Vagina (tissue), 2 donors: ENCODE measurements around the gene KIRREL3. TPM values are rescaled to one million over a fixed set of nuclear protein-coding genes. Genes with fewer than 3 reads are reported as not detected.

Experiments used
- DNase-seq, 2 donors: peaks; one replicate each; pipeline ENCODE4 v3.0.0-alpha.2; 2017; ENCODE audit errors: extremely low spot score in 2 of 2
- H3K27ac ChIP-seq: fragments of 200-600 bp; sonication (generic); one replicate; pipeline ENCODE4 v1.5.1; 2019
- H3K27me3 ChIP-seq: fragments of 200-600 bp; sonication (generic); one replicate; pipeline ENCODE4 v1.5.1; 2019
- H3K36me3 ChIP-seq, 2 donors: fragments of 200-600 bp; sonication (generic); one replicate each; pipeline ENCODE4 v1.5.1; 2017 to 2019
- H3K4me1 ChIP-seq: fragments of 200-600 bp; sonication (generic); one replicate; pipeline ENCODE4 v1.5.1; 2019
- H3K4me3 ChIP-seq, 2 donors: fragments of 200-600 bp; sonication (generic); 1 replicate in 1 of 2; 2 replicates in 1 of 2; pipeline ENCODE4 v1.5.1; 2016 to 2019
- H3K9me3 ChIP-seq: fragments of 200-600 bp; sonication (generic); one replicate; pipeline ENCODE4 v1.5.1; 2019
- CTCF ChIP-seq, 3 experiments: fragments of 450-650 bp in 2 of 3; fragments of 200-600 bp in 1 of 3; sonication (generic) in 1 of 3; IDR thresholded peaks; one replicate each; pipeline ENCODE4 v1.5.1; 2017 to 2019; ENCODE audit warnings: antibody characterized with exemption in 3 of 3, mild to moderate bottlenecking in 2 of 3, moderate library complexity in 2 of 3
- POLR2A ChIP-seq, 2 donors: fragments of 450-650 bp; IDR thresholded peaks; one replicate each; pipeline ENCODE4 v1.6.1; 2017; ENCODE audit warnings: antibody characterized with exemption in 2 of 2, mild to moderate bottlenecking in 2 of 2, moderate library complexity in 2 of 2
- POLR2AphosphoS5 ChIP-seq, 2 donors: sonication (generic); formaldehyde crosslinking; IDR thresholded peaks; one replicate each; pipeline ENCODE4 v1.9.0; 2017; ENCODE audit warnings: antibody characterized with exemption in 2 of 2, mild to moderate bottlenecking in 2 of 2, low read depth in 1 of 2; ENCODE audit not compliant: insufficient read depth in 1 of 2
- intact Hi-C: fragments of 100-400 bp; cut with DNase I; formaldehyde crosslinking; loops from one replicate; pipeline ENCODE4 v1.15.1; 2023
- total RNA-seq: library from RNA; depleted of rRNA; stranded (reverse); fragments of >200 nt; gene quantifications from one replicate; pipeline ENCODE4 v1.2.3, GENCODE V29; 2016

Gene KIRREL3
- total RNA-seq, 1 donor from 2014 or later: not detected

GRCh38 chr11:126411971-126412381 is 588.6 kb downstream of the KIRREL3 start:
- H3K9me3 ChIP-seq: no peaks in the 10 kb centered on the region
- peaks cover 0 to 24% of the 10 kb centered on the region in 2 donors for H3K36me3 ChIP-seq
- no peaks in the 10 kb centered on the region for H3K27me3 ChIP-seq
- DNase-seq: no peak
- peak overlapping the region; percentile 72 for H3K27ac ChIP-seq
- H3K4me3 ChIP-seq: no peak overlapping the region
- TF ChIP-seq POLR2A (IDR thresholded peaks at IDR 0.05) (no peak), POLR2AphosphoS5 (IDR thresholded peaks at IDR 0.05; ENCODE audit: insufficient read depth in 1 of 2, low read depth in 1 of 2) (no peak), CTCF (IDR thresholded peaks at IDR 0.05) (no peak)
- H3K4me1 ChIP-seq: peaks cover 49% of the 10 kb centered on the region
- intact Hi-C loops: loop anchor here (10.0 kb wide), 1 partner anchor 107 kb away; the partner anchor contains the start of gene DCPS

- H3K4me3 ChIP-seq: no peak overlapping the region
- H3K4me1 ChIP-seq: peaks cover 46% of the 10 kb centered on the region
- H3K36me3 ChIP-seq: peaks cover 0 to 24% of the 10 kb centered on the region in 2 donors
- H3K9me3 ChIP-seq: no peaks in the 10 kb centered on the region
- intact Hi-C loops: loop anchor here (10.0 kb wide), 1 partner anchor 106 kb away; the partner anchor contains the start of gene DCPS
- no peak for TF ChIP-seq CTCF (IDR thresholded peaks at IDR 0.05)
- TF ChIP-seq POLR2AphosphoS5 (IDR thresholded peaks at IDR 0.05; ENCODE audit: insufficient read depth in 1 of 2, low read depth in 1 of 2): peak in 1 of 2 donors; percentile 14
- TF ChIP-seq POLR2A (IDR thresholded peaks at IDR 0.05): no peak
- H3K27ac ChIP-seq: peak overlapping the region; percentile 72
- no peak for DNase-seq
- no peaks in the 10 kb centered on the region for H3K27me3 ChIP-seq
These were observed 589.9 kb downstream of the KIRREL3 start for GRCh38 chr11:126410649-126411048.

- intact Hi-C loops: no loop called here
- TF ChIP-seq POLR2A (IDR thresholded peaks at IDR 0.05): no peak
- TF ChIP-seq CTCF (IDR thresholded peaks at IDR 0.05): no peak
- no peak for TF ChIP-seq POLR2AphosphoS5 (IDR thresholded peaks at IDR 0.05; ENCODE audit: insufficient read depth in 1 of 2, low read depth in 1 of 2)
- no peak overlapping the region for H3K27ac ChIP-seq
- H3K4me1 ChIP-seq: peaks cover 45% of the 10 kb centered on the region
- no peaks in the 10 kb centered on the region for H3K27me3 ChIP-seq
- H3K36me3 ChIP-seq: peaks cover 0 to 24% of the 10 kb centered on the region in 2 donors
- no peaks in the 10 kb centered on the region for H3K9me3 ChIP-seq
- no peak for DNase-seq
- no peak overlapping the region for H3K4me3 ChIP-seq
These were observed 591.0 kb downstream of the KIRREL3 start for GRCh38 chr11:126409620-126409985.

- no peaks in the 10 kb centered on the region for H3K27me3 ChIP-seq
- H3K4me3 ChIP-seq: no peak overlapping the region
- intact Hi-C loops: no loop called here
- H3K36me3 ChIP-seq: peaks cover 0 to 24% of the 10 kb centered on the region in 2 donors
- H3K9me3 ChIP-seq: no peaks in the 10 kb centered on the region
- peaks cover 42% of the 10 kb centered on the region for H3K4me1 ChIP-seq
- H3K27ac ChIP-seq: no peak overlapping the region
- no peak for DNase-seq
- TF ChIP-seq CTCF (IDR thresholded peaks at IDR 0.05) (no peak), POLR2AphosphoS5 (IDR thresholded peaks at IDR 0.05; ENCODE audit: insufficient read depth in 1 of 2, low read depth in 1 of 2) (no peak)
These were observed 591.5 kb downstream of the KIRREL3 start for GRCh38 chr11:126408901-126409619.

GRCh38 chr11:126408496-126408895 is 592.1 kb downstream of the KIRREL3 start:
- H3K9me3 ChIP-seq: no peaks in the 10 kb centered on the region
- H3K4me1 ChIP-seq: peaks cover 43% of the 10 kb centered on the region
- no peak for DNase-seq
- intact Hi-C loops: no loop called here
- H3K4me3 ChIP-seq: no peak overlapping the region
- peaks cover 0 to 24% of the 10 kb centered on the region in 2 donors for H3K36me3 ChIP-seq
- H3K27ac ChIP-seq: no peak overlapping the region
- TF ChIP-seq CTCF (IDR thresholded peaks at IDR 0.05) (no peak), POLR2AphosphoS5 (IDR thresholded peaks at IDR 0.05; ENCODE audit: insufficient read depth in 1 of 2, low read depth in 1 of 2) (no peak), POLR2A (IDR thresholded peaks at IDR 0.05) (no peak)
- H3K27me3 ChIP-seq: no peaks in the 10 kb centered on the region
